GM21390 (cell line): ENCODE measurements around the gene LPGAT1.
A peak's percentile ranks its signal among the peaks of the same experiment; 100 is the strongest.
"Not testable (repeated sequence)": the region's sequence is repeated elsewhere in the genome, so short reads cannot be mapped to it uniquely, and the experiment has no call there.

Source experiments
- ATAC-seq: cut with Tn5 transposase; IDR thresholded peaks from one replicate; pipeline ENCODE4 v1.9.1; 2021; ENCODE audit not compliant: unreplicated experiment

The LPGAT1 gene

GRCh38 chr1:211736351-211736915, 94.1 kb downstream of the LPGAT1 start:
- ATAC-seq = no peak

GRCh38 chr1:211735208-211736170, 95.1 kb downstream of the LPGAT1 start:
- ATAC-seq = no peak

GRCh38 chr1:211734791-211735190, 95.8 kb downstream of the LPGAT1 start:
- no peak for ATAC-seq

GRCh38 chr1:211734359-211734758, 96.2 kb downstream of the LPGAT1 start:
- no peak for ATAC-seq

- peak; percentile 83 for ATAC-seq
Measured at GRCh38 chr1:211732293-211732980, 98.1 kb downstream of the LPGAT1 start.

GRCh38 chr1:211731456-211732292, 98.9 kb downstream of the LPGAT1 start:
- ATAC-seq = peak; percentile 21

- no peak for ATAC-seq
Measured at GRCh38 chr1:211730347-211730746, 100.2 kb downstream of the LPGAT1 start.

- ATAC-seq = no peak
Measured at GRCh38 chr1:211729238-211729637, 101.3 kb downstream of the LPGAT1 start.

GRCh38 chr1:211726467-211726995, 104.0 kb downstream of the LPGAT1 start:
- ATAC-seq = no peak

GRCh38 chr1:211724687-211725196, 105.8 kb downstream of the LPGAT1 start:
- no peak for ATAC-seq

- ATAC-seq = no peak
Measured at GRCh38 chr1:211723273-211723672, 107.3 kb downstream of the LPGAT1 start.

GRCh38 chr1:211722277-211723175, 108.0 kb downstream of the LPGAT1 start:
- no peak for ATAC-seq

GRCh38 chr1:211716555-211716954, 114.0 kb downstream of the LPGAT1 start:
- not testable (repeated sequence) for ATAC-seq

- ATAC-seq = no peak
Measured at GRCh38 chr1:211715971-211716370, 114.6 kb downstream of the LPGAT1 start.

- no peak for ATAC-seq
Measured at GRCh38 chr1:211714154-211714553, 116.4 kb downstream of the LPGAT1 start.

GRCh38 chr1:211713231-211713630, 117.3 kb downstream of the LPGAT1 start:
- no peak for ATAC-seq

- no peak for ATAC-seq
Measured at GRCh38 chr1:211711315-211711705, 119.3 kb downstream of the LPGAT1 start.

GRCh38 chr1:211710566-211711314, 119.8 kb downstream of the LPGAT1 start:
- no peak for ATAC-seq

- ATAC-seq = no peak
Measured at GRCh38 chr1:211708926-211709325, 121.6 kb downstream of the LPGAT1 start.
